GM23248 (cell line): ENCODE results near the gene FGFR1OP2.

Experiments
- EZH2 ChIP-seq: fragments of 200-600 bp; sonication (generic); IDR thresholded peaks from 2 replicates; pipeline ENCODE4 v1.6.1; 2018; ENCODE audit warnings: antibody characterized with exemption, mild to moderate bottlenecking; ENCODE audit not compliant: insufficient read depth, poor library complexity, severe bottlenecking
- EZH2phosphoT487 ChIP-seq: fragments of 200-600 bp; sonication (generic); IDR thresholded peaks from 2 replicates; pipeline ENCODE4 v1.6.1; 2018; ENCODE audit warnings: antibody characterized with exemption, moderate library complexity, mild to moderate bottlenecking, low read depth; ENCODE audit not compliant: insufficient read depth

- no peak for TF ChIP-seq EZH2phosphoT487
- TF ChIP-seq EZH2: no peak
Observed at GRCh38 chr12:26948309-26948708, 10.0 kb downstream of the FGFR1OP2 start.
